HG03439 (cell line): Measurements from ENCODE around the gene PCDHGC4.

Experiments used
- ATAC-seq: cut with Tn5 transposase; IDR thresholded peaks from one replicate; pipeline ENCODE4 v1.9.1; 2021; ENCODE audit warnings: mild to moderate bottlenecking, moderate library complexity; ENCODE audit not compliant: unreplicated experiment

The PCDHGC4 gene

DNA sequence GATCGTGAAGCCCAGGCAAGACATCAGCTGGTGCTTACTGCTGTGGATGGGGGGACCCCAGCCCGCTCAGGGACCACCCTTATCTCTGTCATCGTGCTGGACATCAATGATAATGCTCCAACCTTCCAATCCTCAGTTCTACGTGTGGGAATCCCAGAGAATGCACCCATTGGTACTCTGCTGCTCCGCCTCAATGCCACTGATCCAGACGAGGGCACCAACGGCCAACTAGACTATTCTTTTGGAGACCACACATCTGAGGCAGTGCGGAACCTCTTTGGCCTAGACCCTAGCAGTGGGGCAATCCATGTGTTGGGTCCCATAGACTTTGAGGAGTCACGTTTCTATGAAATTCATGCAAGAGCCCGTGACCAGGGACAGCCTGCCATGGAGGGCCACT lies 5.0 kb downstream of the PCDHGC4 start:
- no peak for ATAC-seq

- ATAC-seq: no peak
Observed at GRCh38 chr5:141490271-141490670, 5.4 kb downstream of the PCDHGC4 start.

DNA sequence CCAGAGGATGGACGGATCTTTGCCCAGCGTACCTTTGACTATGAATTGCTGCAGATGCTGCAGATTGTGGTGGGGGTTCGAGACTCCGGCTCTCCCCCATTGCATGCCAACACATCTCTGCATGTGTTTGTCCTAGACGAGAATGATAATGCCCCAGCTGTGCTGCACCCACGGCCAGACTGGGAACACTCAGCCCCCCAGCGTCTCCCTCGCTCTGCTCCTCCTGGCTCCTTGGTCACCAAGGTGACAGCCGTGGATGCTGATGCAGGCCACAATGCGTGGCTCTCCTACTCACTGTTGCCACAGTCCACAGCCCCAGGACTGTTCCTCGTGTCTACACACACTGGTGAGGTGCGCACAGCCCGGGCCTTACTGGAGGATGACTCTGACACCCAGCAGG lies 5.9 kb downstream of the PCDHGC4 start:
- no peak for ATAC-seq

DNA sequence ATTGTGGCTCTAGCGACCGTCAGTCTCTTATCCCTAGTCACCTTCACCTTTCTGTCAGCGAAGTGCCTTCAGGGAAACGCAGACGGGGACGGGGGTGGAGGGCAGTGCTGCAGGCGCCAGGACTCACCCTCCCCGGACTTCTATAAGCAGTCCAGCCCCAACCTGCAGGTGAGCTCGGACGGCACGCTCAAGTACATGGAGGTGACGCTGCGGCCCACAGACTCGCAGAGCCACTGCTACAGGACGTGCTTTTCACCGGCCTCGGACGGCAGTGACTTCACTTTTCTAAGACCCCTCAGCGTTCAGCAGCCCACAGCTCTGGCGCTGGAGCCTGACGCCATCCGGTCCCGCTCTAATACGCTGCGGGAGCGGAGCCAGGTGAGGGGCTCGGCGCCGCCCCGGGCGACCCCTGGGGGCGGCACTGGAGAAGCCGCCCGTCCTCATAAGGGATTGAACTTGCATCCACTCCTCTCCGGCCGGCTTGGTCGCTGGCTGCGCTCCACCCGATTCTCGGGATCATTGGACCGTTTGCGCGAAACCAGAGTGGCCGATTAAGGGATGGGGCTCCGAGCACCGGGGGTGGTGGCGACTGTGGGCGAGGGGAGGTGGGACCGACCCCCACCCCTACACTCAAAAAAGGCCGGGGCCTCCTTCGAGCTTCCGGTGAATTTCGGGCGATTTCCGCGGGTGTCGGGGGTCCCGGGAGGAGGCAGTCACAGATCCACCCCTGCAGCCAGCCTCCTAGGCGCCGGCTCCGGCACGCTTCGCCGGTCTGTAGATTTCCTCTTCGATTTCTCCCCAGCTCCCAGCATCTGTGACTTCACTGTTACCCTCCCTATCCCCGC lies 6.7 kb downstream of the PCDHGC4 start:
- ATAC-seq: no peak

- ATAC-seq: no peak
Observed at GRCh38 chr5:141492168-141492885, 7.5 kb downstream of the PCDHGC4 start.

DNA sequence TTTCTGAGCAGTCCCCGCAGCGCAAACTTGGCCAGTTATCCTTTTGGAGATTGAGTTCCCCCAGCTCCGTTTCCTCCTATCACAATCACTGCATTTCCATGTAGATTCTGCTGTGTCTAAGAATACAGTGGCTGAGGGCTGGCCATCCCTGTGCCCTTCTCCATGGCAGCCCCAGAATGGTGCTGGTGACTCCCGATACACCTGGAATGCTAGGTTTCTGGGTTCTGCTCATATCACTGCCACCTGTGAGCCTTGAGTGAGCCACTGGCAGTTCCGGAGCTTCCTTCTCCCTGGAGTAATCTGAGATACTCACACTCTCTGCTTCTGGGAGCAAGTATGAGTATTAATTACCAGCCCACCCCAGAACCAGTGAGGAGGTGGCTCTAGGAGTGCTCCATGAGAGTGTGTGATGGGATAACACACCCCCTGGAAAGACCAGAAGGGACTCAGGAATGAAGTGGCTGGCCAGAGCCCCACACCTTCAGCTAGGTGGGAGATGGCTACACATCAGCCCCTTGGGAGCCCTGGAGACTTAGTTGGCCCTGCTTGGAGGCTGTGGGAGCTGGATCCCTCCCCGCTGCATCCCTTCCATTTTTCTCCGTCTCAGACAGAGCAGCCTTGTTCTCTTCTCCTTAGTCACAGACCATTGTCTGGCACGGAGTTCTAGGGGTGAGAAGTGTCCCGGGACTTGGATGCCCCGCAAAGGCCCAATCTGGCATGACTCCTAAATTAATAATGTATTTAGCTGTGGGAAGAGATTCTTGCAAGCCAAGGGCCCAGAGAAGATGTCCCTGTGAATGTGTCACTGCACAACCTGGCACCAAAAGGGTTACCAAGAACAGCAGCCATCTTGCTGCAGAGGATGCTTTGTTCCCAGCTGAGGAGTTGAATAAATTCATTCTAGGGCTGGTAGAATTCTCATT lies 8.9 kb downstream of the PCDHGC4 start:
- no peak for ATAC-seq

DNA sequence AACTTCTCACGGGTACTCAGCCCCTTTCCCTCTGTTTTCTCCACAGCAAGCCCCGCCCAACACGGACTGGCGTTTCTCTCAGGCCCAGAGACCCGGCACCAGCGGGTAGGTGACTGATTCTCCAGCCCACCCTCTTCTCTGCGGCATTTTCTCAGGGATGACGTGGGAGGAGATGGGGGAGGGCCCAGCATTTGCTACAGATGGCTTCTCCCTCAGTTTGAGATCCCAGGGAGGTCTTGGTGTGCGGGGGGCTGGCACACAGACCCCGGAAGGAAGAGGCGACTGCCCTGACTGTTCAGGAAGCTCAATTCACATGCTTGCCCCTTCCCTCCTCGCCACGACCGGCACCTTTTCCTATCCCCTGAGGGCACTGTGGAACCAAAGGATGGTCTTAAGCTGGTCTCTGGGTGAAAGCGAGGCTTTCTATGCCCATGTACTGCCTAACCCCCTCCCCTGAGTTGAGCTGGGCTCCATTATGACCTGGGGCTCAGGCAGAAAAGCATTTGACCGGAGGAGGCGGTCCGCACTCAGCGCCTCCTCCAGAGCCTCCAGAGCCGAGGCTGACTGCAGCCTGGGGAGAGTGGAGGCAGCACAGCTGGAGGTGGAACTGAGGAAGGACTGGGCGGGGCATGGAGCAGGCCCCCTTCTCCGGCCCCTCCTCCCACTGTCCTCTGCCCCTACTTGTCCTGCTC lies 10.1 kb downstream of the PCDHGC4 start:
- no peak for ATAC-seq

- no peak for ATAC-seq
Observed at GRCh38 chr5:141495453-141495811, 10.6 kb downstream of the PCDHGC4 start.

GRCh38 chr5:141496038-141496437 lies 11.2 kb downstream of the PCDHGC4 start:
- no peak for ATAC-seq

DNA sequence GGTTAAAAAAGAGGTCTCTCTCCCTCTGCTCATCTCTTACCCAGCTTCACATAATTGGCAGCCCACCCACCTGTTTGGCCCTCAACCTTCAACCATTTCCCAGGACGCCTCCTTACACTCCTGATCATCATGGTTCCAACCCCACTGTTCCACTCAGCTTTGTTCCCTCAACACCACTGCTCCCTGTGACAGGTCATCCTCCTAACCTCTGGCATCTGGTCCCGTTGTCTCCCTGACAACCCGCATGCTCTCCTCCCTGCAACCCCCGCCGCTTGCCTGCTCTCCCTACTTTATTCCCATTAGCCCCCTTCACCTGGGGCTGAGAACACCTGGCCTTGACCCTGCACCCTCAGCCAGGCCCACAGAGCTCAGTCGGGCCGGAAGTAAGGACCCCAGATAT lies 16.9 kb downstream of the PCDHGC4 start:
- no peak for ATAC-seq

- ATAC-seq: no peak
Observed at GRCh38 chr5:141503681-141504080, 18.9 kb downstream of the PCDHGC4 start.

GRCh38 chr5:141504216-141504615 lies 19.4 kb downstream of the PCDHGC4 start:
- ATAC-seq: no peak

GRCh38 chr5:141506381-141507155 lies 21.7 kb downstream of the PCDHGC4 start:
- ATAC-seq: no peak

GRCh38 chr5:141507387-141508091 lies 22.7 kb downstream of the PCDHGC4 start:
- ATAC-seq: peak; percentile 31

GRCh38 chr5:141508440-141508797 lies 23.6 kb downstream of the PCDHGC4 start:
- ATAC-seq: no peak

GRCh38 chr5:141508798-141509611 lies 24.2 kb downstream of the PCDHGC4 start:
- ATAC-seq: no peak

GRCh38 chr5:141510160-141510559 lies 25.3 kb downstream of the PCDHGC4 start:
- ATAC-seq: no peak

DNA sequence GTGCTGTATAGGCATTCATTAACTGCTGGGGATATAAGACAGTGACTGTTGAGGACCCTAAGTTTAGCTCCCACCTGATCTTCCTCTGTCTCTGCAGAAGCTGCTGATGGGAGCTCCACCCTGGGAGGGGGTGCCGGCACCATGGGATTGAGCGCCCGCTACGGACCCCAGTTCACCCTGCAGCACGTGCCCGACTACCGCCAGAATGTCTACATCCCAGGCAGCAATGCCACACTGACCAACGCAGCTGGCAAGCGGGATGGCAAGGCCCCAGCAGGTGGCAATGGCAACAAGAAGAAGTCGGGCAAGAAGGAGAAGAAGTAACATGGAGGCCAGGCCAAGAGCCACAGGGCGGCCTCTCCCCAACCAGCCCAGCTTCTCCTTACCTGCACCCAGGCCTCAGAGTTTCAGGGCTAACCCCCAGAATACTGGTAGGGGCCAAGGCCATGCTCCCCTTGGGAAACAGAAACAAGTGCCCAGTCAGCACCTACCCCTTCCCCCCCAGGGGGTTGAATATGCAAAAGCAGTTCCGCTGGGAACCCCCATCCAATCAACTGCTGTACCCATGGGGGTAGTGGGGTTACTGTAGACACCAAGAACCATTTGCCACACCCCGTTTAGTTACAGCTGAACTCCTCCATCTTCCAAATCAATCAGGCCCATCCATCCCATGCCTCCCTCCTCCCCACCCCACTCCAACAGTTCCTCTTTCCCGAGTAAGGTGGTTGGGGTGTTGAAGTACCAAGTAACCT lies 26.2 kb downstream of the PCDHGC4 start:
- ATAC-seq: peak; percentile 25
